Measurements from ENCODE around the gene NAGS.
A peak's percentile ranks its signal among the peaks of the same experiment; 100 is the strongest.
"Not testable (repeated sequence)": the region's sequence is repeated elsewhere in the genome, so short reads cannot be mapped to it uniquely, and the experiment has no call there.

NAGS gene

GRCh38 chr17:44007346-44008204 is 3.2 kb downstream of the NAGS start:
- DNase-seq = no peak

- no peak for DNase-seq
Observed at GRCh38 chr17:44008205-44008909, 3.9 kb downstream of the NAGS start.

GRCh38 chr17:44010966-44011647 is 6.7 kb downstream of the NAGS start:
- no peak for DNase-seq

- no peak for DNase-seq
Observed at GRCh38 chr17:44011876-44012275, 7.5 kb downstream of the NAGS start.

GRCh38 chr17:44012391-44012790 is 8.0 kb downstream of the NAGS start:
- no peak for DNase-seq

GRCh38 chr17:44012874-44013273 is 8.5 kb downstream of the NAGS start:
- DNase-seq = no peak

- no peak for DNase-seq
Observed at GRCh38 chr17:44014133-44014436, 9.7 kb downstream of the NAGS start.

- peak; percentile 94 to 96 for DNase-seq
Observed at GRCh38 chr17:44014437-44015172, 10.2 kb downstream of the NAGS start, which contains the start of gene TMEM101. Gene TMEM101 (minus strand): TSS chr17:44014963. CDS start chr17:44014952, 11 bp downstream.

- not testable (repeated sequence) for DNase-seq
Observed at GRCh38 chr17:44021227-44021626, 16.8 kb downstream of the NAGS start.

- no peak for DNase-seq
Observed at GRCh38 chr17:44022246-44022645, 17.8 kb downstream of the NAGS start.

GRCh38 chr17:44023545-44024270 is 19.3 kb downstream of the NAGS start:
- no peak for DNase-seq

- DNase-seq = peak; percentile 95 to 99
Observed at GRCh38 chr17:44024271-44024663, 19.8 kb downstream of the NAGS start.

GRCh38 chr17:44024853-44025252 is 20.4 kb downstream of the NAGS start:
- DNase-seq = no peak

- DNase-seq = no peak
Observed at GRCh38 chr17:44029736-44030135, 25.3 kb downstream of the NAGS start.

GRCh38 chr17:44030482-44030881 is 26.1 kb downstream of the NAGS start:
- no peak for DNase-seq

GRCh38 chr17:44033861-44034408 is 29.5 kb downstream of the NAGS start:
- DNase-seq = no peak

- DNase-seq = not testable (repeated sequence)
Observed at GRCh38 chr17:44034688-44035087, 30.3 kb downstream of the NAGS start.

- no peak for DNase-seq
Observed at GRCh38 chr17:44037471-44037870, 33.0 kb downstream of the NAGS start.

- no peak for DNase-seq
Observed at GRCh38 chr17:44038604-44039011, 34.2 kb downstream of the NAGS start.

- DNase-seq = no peak
Observed at GRCh38 chr17:44039829-44040635, 35.6 kb downstream of the NAGS start.

GRCh38 chr17:44043272-44043696 is 38.9 kb downstream of the NAGS start:
- DNase-seq = no peak

All from NCI-H2081 (cell line).